C1 segment of cervical spinal cord (tissue), 14 donors: Measurements from ENCODE around the gene UTP4.

Experiments
- DNase-seq, 14 donors: peaks; one replicate each; lab custom pipeline; 2025; lab: John Stamatoyannopoulos, UW

UTP4 gene

GRCh38 chr16:69176033-69176800 lies 43.8 kb downstream of the UTP4 start:
- peak in 1 of 14 donors; percentile 22 for DNase-seq

- peak in 3 of 14 donors; percentile 1 to 8 (median 4) for DNase-seq
Observed at GRCh38 chr16:69179328-69180010, 47.0 kb downstream of the UTP4 start.

GRCh38 chr16:69180011-69180338 lies 47.5 kb downstream of the UTP4 start:
- DNase-seq = no peak

GRCh38 chr16:69182730-69183416 lies 50.4 kb downstream of the UTP4 start:
- DNase-seq = no peak

GRCh38 chr16:69186642-69187445 lies 54.4 kb downstream of the UTP4 start, which contains the start of gene SNTB2:
Gene SNTB2 (plus strand): TSS chr16:69187164. CDS start chr16:69187167, 3 bp downstream.
- peak; percentile 15 to 89 (median 76) for DNase-seq

GRCh38 chr16:69187446-69188235 lies 55.2 kb downstream of the UTP4 start:
- DNase-seq = peak in 11 of 14 donors; percentile 10 to 65 (median 36)

- DNase-seq = peak in 3 of 14 donors; percentile 29 to 42 (median 33)
Observed at GRCh38 chr16:69188236-69188549, 55.7 kb downstream of the UTP4 start.

GRCh38 chr16:69188716-69189115 lies 56.3 kb downstream of the UTP4 start:
- peak in 1 of 14 donors; percentile 25 for DNase-seq

GRCh38 chr16:69190046-69190588 lies 57.7 kb downstream of the UTP4 start:
- DNase-seq = no peak

- no peak for DNase-seq
Observed at GRCh38 chr16:69190598-69190997, 58.1 kb downstream of the UTP4 start.

- DNase-seq = no peak
Observed at GRCh38 chr16:69191136-69191535, 58.7 kb downstream of the UTP4 start.

GRCh38 chr16:69193855-69194254 lies 61.4 kb downstream of the UTP4 start:
- no peak for DNase-seq

- no peak for DNase-seq
Observed at GRCh38 chr16:69194488-69194887, 62.0 kb downstream of the UTP4 start.

- DNase-seq = no peak
Observed at GRCh38 chr16:69195369-69196029, 63.0 kb downstream of the UTP4 start.

GRCh38 chr16:69197573-69197972 lies 65.1 kb downstream of the UTP4 start:
- DNase-seq = no peak

- peak in 1 of 14 donors; percentile 4 for DNase-seq
Observed at GRCh38 chr16:69199382-69199781, 66.9 kb downstream of the UTP4 start.

- DNase-seq = no peak
Observed at GRCh38 chr16:69201291-69201690, 68.8 kb downstream of the UTP4 start.

GRCh38 chr16:69201787-69202186 lies 69.3 kb downstream of the UTP4 start:
- no peak for DNase-seq

GRCh38 chr16:69204172-69204571 lies 71.7 kb downstream of the UTP4 start:
- DNase-seq = no peak

- DNase-seq = no peak
Observed at GRCh38 chr16:69209735-69210134, 77.3 kb downstream of the UTP4 start.
